ENCODE measurements around the gene PBX3.

- no peak for TF ChIP-seq EZH2 (IDR thresholded peaks at IDR 0.05; ENCODE audit: insufficient read depth, poor library complexity, severe bottlenecking)
- TF ChIP-seq EZH2phosphoT487 (IDR thresholded peaks at IDR 0.05; ENCODE audit: insufficient read depth, low read depth) = no peak
Measured at GRCh38 chr9:125810161-125810560, 63.0 kb downstream of the PBX3 start.
